22Rv1 (cell line): ENCODE measurements around the gene EHMT2.
"Not testable (repeated sequence)": the region's sequence is repeated elsewhere in the genome, so short reads cannot be mapped to it uniquely, and the experiment has no call there.

Experiments used
- CTCF ChIP-seq: fragments of 450-650 bp; IDR thresholded peaks from 2 replicates; pipeline ENCODE4 v1.5.1; 2017; ENCODE audit warnings: mild to moderate bottlenecking
- ZFX ChIP-seq: fragments of 450-650 bp; IDR thresholded peaks from 2 replicates; pipeline ENCODE4 v1.6.1; 2017; ENCODE audit warnings: antibody characterized with exemption, borderline replicate concordance

- TF ChIP-seq CTCF, ZFX: not testable (repeated sequence)
Measured at GRCh38 chr6:31857774-31858173, 39.7 kb downstream of the EHMT2 start.
